ENCODE results near the gene UFSP1.
"Not testable (repeated sequence)": the region's sequence is repeated elsewhere in the genome, so short reads cannot be mapped to it uniquely, and the experiment has no call there.

Gene UFSP1

GRCh38 chr7:100919335-100919734 is 29.8 kb upstream of the UFSP1 start:
- not testable (repeated sequence) for H3K27me3 ChIP-seq (ENCODE audit: control insufficient read depth in 3 of 3, insufficient read depth in 3 of 3, low read depth in 1 of 3, low read length in 3 of 3); DNase-seq (ENCODE audit: low spot score); H3K4me2 ChIP-seq (ENCODE audit: insufficient read depth, low read length, poor library complexity, severe bottlenecking); H3K18ac ChIP-seq (ENCODE audit: low read length); H3K4me3 ChIP-seq (ENCODE audit: low read length in 2 of 2); H2AK5ac ChIP-seq (ENCODE audit: low read depth, low read length); H2BK15ac ChIP-seq (ENCODE audit: low read length); H3K14ac ChIP-seq (ENCODE audit: low read length); H3K4me1 ChIP-seq (ENCODE audit: control insufficient read depth in 2 of 2, insufficient read depth in 1 of 2, low read depth in 1 of 2, low read length in 2 of 2); H3K36me3 ChIP-seq (replicated peaks in 1 of 2; ENCODE audit: control insufficient read depth in 2 of 2, insufficient read depth in 2 of 2, low read length in 2 of 2); H2BK5ac ChIP-seq (ENCODE audit: low read length); H3K23ac ChIP-seq (ENCODE audit: low read depth, low read length, poor library complexity); H3K4ac ChIP-seq (ENCODE audit: low read length); H3K79me1 ChIP-seq (ENCODE audit: low read depth, low read length); H3K27ac ChIP-seq (replicated peaks; ENCODE audit: low read length); H4K91ac ChIP-seq (ENCODE audit: low read depth, low read length, poor library complexity); H3K9ac ChIP-seq (ENCODE audit: low read depth, low read length, poor library complexity); H2BK120ac ChIP-seq (ENCODE audit: low read depth, low read length); H2AFZ ChIP-seq (ENCODE audit: low read length); H4K8ac ChIP-seq (ENCODE audit: low read depth, low read length); H3K9me3 ChIP-seq (replicated peaks in 1 of 2; ENCODE audit: control insufficient read depth in 2 of 2, insufficient read depth in 1 of 2, low read depth in 1 of 2, low read length in 2 of 2); H2BK12ac ChIP-seq (ENCODE audit: low read length)
- no CpG with 5 or more reads among the region's 5 CpGs for WGBS, 2 donors (ENCODE audit: extremely low coverage in 2 of 2, insufficient read length in 2 of 2, insufficient replicate concordance in 1 of 2)

- Histone ChIP-seq H3K27ac (replicated peaks; ENCODE audit: low read length) (no peak overlapping the region), H2BK120ac (ENCODE audit: low read depth, low read length) (no peak overlapping the region), H3K4ac (ENCODE audit: low read length) (no peak overlapping the region), H3K4me3 (ENCODE audit: low read length in 2 of 2) (no peak overlapping the region), H3K23ac (ENCODE audit: low read depth, low read length, poor library complexity) (no peak overlapping the region), H4K8ac (ENCODE audit: low read depth, low read length) (no peak overlapping the region), H3K4me1 (ENCODE audit: control insufficient read depth in 2 of 2, insufficient read depth in 1 of 2, low read depth in 1 of 2, low read length in 2 of 2) (no peaks in the 10 kb centered on the region), H2BK15ac (ENCODE audit: low read length) (no peak overlapping the region), H3K18ac (ENCODE audit: low read length) (no peak overlapping the region), H3K27me3 (ENCODE audit: control insufficient read depth in 3 of 3, insufficient read depth in 3 of 3, low read depth in 1 of 3, low read length in 3 of 3) (no peaks in the 10 kb centered on the region), H3K14ac (ENCODE audit: low read length) (no peak overlapping the region), H2BK12ac (ENCODE audit: low read length) (no peak overlapping the region), H3K4me2 (ENCODE audit: insufficient read depth, low read length, poor library complexity, severe bottlenecking) (no peak overlapping the region), H3K79me1 (ENCODE audit: low read depth, low read length) (no peaks in the 10 kb centered on the region), H2AK5ac (ENCODE audit: low read depth, low read length) (no peak overlapping the region), H3K9ac (ENCODE audit: low read depth, low read length, poor library complexity) (no peak overlapping the region), H2AFZ (ENCODE audit: low read length) (no peak overlapping the region), H3K36me3 (replicated peaks in 1 of 2; ENCODE audit: control insufficient read depth in 2 of 2, insufficient read depth in 2 of 2, low read length in 2 of 2) (no peaks in the 10 kb centered on the region), H2BK5ac (ENCODE audit: low read length) (no peak overlapping the region), H4K91ac (ENCODE audit: low read depth, low read length, poor library complexity) (no peak overlapping the region), H3K9me3 (replicated peaks in 1 of 2; ENCODE audit: control insufficient read depth in 2 of 2, insufficient read depth in 1 of 2, low read depth in 1 of 2, low read length in 2 of 2) (no peaks in the 10 kb centered on the region)
- no CpG with 5 or more reads among the region's 8 CpGs for WGBS, 2 donors (ENCODE audit: extremely low coverage in 2 of 2, insufficient read length in 2 of 2, insufficient replicate concordance in 1 of 2)
- no peak for DNase-seq (ENCODE audit: low spot score)
These were observed 25.4 kb upstream of the UFSP1 start for GRCh38 chr7:100914879-100915447.

- no peak overlapping the region for H3K4me2 ChIP-seq (ENCODE audit: insufficient read depth, low read length, poor library complexity, severe bottlenecking)
- DNase-seq (ENCODE audit: low spot score) = no peak
- no peak overlapping the region for H4K91ac ChIP-seq (ENCODE audit: low read depth, low read length, poor library complexity)
These were observed 24.8 kb upstream of the UFSP1 start for GRCh38 chr7:100914208-100914878.

GRCh38 chr7:100911484-100911883 is 22.0 kb upstream of the UFSP1 start:
- H2BK12ac ChIP-seq (ENCODE audit: low read length) = no peak overlapping the region
- no peak overlapping the region for H2BK15ac ChIP-seq (ENCODE audit: low read length)
- no peak overlapping the region for H4K8ac ChIP-seq (ENCODE audit: low read depth, low read length)
- no peaks in the 10 kb centered on the region for H3K4me1 ChIP-seq (ENCODE audit: control insufficient read depth in 2 of 2, insufficient read depth in 1 of 2, low read depth in 1 of 2, low read length in 2 of 2)
- no peak overlapping the region for H3K4ac ChIP-seq (ENCODE audit: low read length)
- no peak overlapping the region for H3K9ac ChIP-seq (ENCODE audit: low read depth, low read length, poor library complexity)
- no peak overlapping the region for H2AK5ac ChIP-seq (ENCODE audit: low read depth, low read length)
- H3K9me3 ChIP-seq (replicated peaks in 1 of 2; ENCODE audit: control insufficient read depth in 2 of 2, insufficient read depth in 1 of 2, low read depth in 1 of 2, low read length in 2 of 2) = no peaks in the 10 kb centered on the region
- no peak for DNase-seq (ENCODE audit: low spot score)
- no CpG with 5 or more reads among the region's 3 CpGs for WGBS, 2 donors (ENCODE audit: extremely low coverage in 2 of 2, insufficient read length in 2 of 2, insufficient replicate concordance in 1 of 2)
- H4K91ac ChIP-seq (ENCODE audit: low read depth, low read length, poor library complexity) = no peak overlapping the region
- no peaks in the 10 kb centered on the region for H3K27me3 ChIP-seq (ENCODE audit: control insufficient read depth in 3 of 3, insufficient read depth in 3 of 3, low read depth in 1 of 3, low read length in 3 of 3)
- H2BK120ac ChIP-seq (ENCODE audit: low read depth, low read length) = no peak overlapping the region
- no peak overlapping the region for H3K27ac ChIP-seq (replicated peaks; ENCODE audit: low read length)
- H3K36me3 ChIP-seq (replicated peaks in 1 of 2; ENCODE audit: control insufficient read depth in 2 of 2, insufficient read depth in 2 of 2, low read length in 2 of 2) = no peaks in the 10 kb centered on the region
- no peaks in the 10 kb centered on the region for H3K79me1 ChIP-seq (ENCODE audit: low read depth, low read length)
- H3K23ac ChIP-seq (ENCODE audit: low read depth, low read length, poor library complexity) = no peak overlapping the region
- H2AFZ ChIP-seq (ENCODE audit: low read length) = no peak overlapping the region
- no peak overlapping the region for H3K4me2 ChIP-seq (ENCODE audit: insufficient read depth, low read length, poor library complexity, severe bottlenecking)
- no peak overlapping the region for H3K14ac ChIP-seq (ENCODE audit: low read length)
- no peak overlapping the region for H3K4me3 ChIP-seq (ENCODE audit: low read length in 2 of 2)
- no peak overlapping the region for H2BK5ac ChIP-seq (ENCODE audit: low read length)
- no peak overlapping the region for H3K18ac ChIP-seq (ENCODE audit: low read length)

More at GRCh38 chr7:100914208-100914878, 24.8 kb upstream of the UFSP1 start:
- no peak overlapping the region for H3K18ac ChIP-seq (ENCODE audit: low read length)
- H3K23ac ChIP-seq (ENCODE audit: low read depth, low read length, poor library complexity) = no peak overlapping the region
- H3K36me3 ChIP-seq (replicated peaks in 1 of 2; ENCODE audit: control insufficient read depth in 2 of 2, insufficient read depth in 2 of 2, low read length in 2 of 2) = no peaks in the 10 kb centered on the region
- no peak overlapping the region for H4K8ac ChIP-seq (ENCODE audit: low read depth, low read length)
- no peak overlapping the region for H2AFZ ChIP-seq (ENCODE audit: low read length)
- no peak overlapping the region for H2BK15ac ChIP-seq (ENCODE audit: low read length)
- no peak overlapping the region for H3K4ac ChIP-seq (ENCODE audit: low read length)
- H2BK5ac ChIP-seq (ENCODE audit: low read length) = no peak overlapping the region
- no peaks in the 10 kb centered on the region for H3K79me1 ChIP-seq (ENCODE audit: low read depth, low read length)
- H2BK12ac ChIP-seq (ENCODE audit: low read length) = no peak overlapping the region
- no CpG with 5 or more reads among the region's 15 CpGs for WGBS, 2 donors (ENCODE audit: extremely low coverage in 2 of 2, insufficient read length in 2 of 2, insufficient replicate concordance in 1 of 2)
- H2AK5ac ChIP-seq (ENCODE audit: low read depth, low read length) = no peak overlapping the region
- H3K9ac ChIP-seq (ENCODE audit: low read depth, low read length, poor library complexity) = no peak overlapping the region
- no peaks in the 10 kb centered on the region for H3K4me1 ChIP-seq (ENCODE audit: control insufficient read depth in 2 of 2, insufficient read depth in 1 of 2, low read depth in 1 of 2, low read length in 2 of 2)
- H3K27me3 ChIP-seq (ENCODE audit: control insufficient read depth in 3 of 3, insufficient read depth in 3 of 3, low read depth in 1 of 3, low read length in 3 of 3) = no peaks in the 10 kb centered on the region
- no peak overlapping the region for H2BK120ac ChIP-seq (ENCODE audit: low read depth, low read length)
- no peak overlapping the region for H3K27ac ChIP-seq (replicated peaks; ENCODE audit: low read length)
- H3K14ac ChIP-seq (ENCODE audit: low read length) = no peak overlapping the region
- no peaks in the 10 kb centered on the region for H3K9me3 ChIP-seq (replicated peaks in 1 of 2; ENCODE audit: control insufficient read depth in 2 of 2, insufficient read depth in 1 of 2, low read depth in 1 of 2, low read length in 2 of 2)
- no peak overlapping the region for H3K4me3 ChIP-seq (ENCODE audit: low read length in 2 of 2)

All from neuronal stem cell (in vitro differentiated cells).